ENCODE results near the gene TRIM38. TPM values are rescaled to one million over a fixed set of nuclear protein-coding genes. Genes with fewer than 3 reads are reported as not detected.
A peak's percentile ranks its signal among the peaks of the same experiment; 100 is the strongest.

TRIM38 gene
- total and polyA plus RNA-seq, 2 of the 13 experiments (the other 11 are each of a cell fraction or from before 2014, with no cell fraction given) = 2.5 to 3.1 TPM

- TF ChIP-seq FOSL2 (CRISPR knock-in tag; IDR thresholded peaks at IDR 0.05) (peak; percentile 38; the same call in 1 of the 2 replicates), HNF4G (IDR thresholded peaks at IDR 0.05; ENCODE audit: borderline replicate concordance, low read depth, low read length) (no peak), HNF4G (CRISPR knock-in tag; IDR thresholded peaks at IDR 0.05; ENCODE audit: borderline replicate concordance, low read depth) (no peak)
- TF ChIP-seq, protein P1, sequence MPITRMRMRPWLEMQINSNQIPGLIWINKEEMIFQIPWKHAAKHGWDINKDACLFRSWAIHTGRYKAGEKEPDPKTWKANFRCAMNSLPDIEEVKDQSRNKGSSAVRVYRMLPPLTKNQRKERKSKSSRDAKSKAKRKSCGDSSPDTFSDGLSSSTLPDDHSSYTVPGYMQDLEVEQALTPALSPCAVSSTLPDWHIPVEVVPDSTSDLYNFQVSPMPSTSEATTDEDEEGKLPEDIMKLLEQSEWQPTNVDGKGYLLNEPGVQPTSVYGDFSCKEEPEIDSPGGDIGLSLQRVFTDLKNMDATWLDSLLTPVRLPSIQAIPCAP (CRISPR knock-in tag; IDR thresholded peaks at IDR 0.05; ENCODE audit: low read depth) = no peak
These were observed 58.4 kb downstream of the TRIM38 start (continued) for GRCh38 chr6:26021001-26021349.

DNA sequence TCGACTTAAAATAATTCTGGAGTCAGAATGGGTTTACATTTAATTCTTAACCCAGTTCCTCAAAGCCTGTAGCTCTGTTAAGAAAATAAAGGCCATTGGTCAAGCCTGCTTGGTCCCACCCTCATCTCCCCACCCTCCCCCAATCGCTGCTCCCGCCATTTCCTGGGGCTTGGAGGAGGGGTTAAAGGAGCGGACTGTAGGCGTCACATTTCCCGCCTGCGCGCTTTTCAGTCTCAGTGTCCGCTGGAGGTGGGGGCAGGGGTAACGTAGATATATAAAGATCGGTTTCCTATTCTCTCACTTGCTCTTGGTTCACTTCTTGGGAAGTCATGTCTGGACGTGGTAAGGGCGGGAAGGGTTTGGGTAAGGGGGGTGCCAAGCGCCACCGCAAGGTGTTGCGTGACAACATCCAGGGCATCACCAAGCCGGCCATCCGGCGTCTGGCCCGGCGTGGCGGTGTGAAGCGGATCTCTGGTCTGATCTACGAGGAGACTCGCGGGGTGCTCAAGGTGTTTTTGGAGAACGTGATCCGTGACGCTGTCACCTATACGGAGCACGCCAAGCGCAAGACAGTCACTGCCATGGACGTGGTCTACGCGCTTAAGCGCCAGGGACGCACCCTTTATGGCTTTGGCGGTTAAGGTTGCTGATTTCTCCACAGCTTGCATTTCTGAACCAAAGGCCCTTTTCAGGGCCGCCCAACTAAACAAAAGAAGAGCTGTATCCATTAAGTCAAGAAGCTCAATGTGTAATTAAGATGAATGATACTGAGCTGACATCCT is 58.9 kb downstream of the TRIM38 start:
- ATAC-seq (peak; percentile 78), FAIRE-seq (peak; percentile 21), DNase-seq (ENCODE audit: low spot score) (peak; percentile 79)
- in situ Hi-C loops (cut with HindIII; ENCODE audit: extremely low pct_ligation_motif_present, low pct_unique_long_range_greater_than_20kb) = no loop called here
- Histone ChIP-seq H3K4me3 (replicated peaks in 1 of 3; ENCODE audit: insufficient read depth in 1 of 3, low read depth in 2 of 3, low read length in 3 of 3) (peak overlapping the region; percentile 53 to 76 (median 60)), H3K4me1 (ENCODE audit: insufficient read depth, low read length) (peaks cover 50% of the 10 kb centered on the region), H3K27me3 (ENCODE audit: control insufficient read depth in 1 of 2, insufficient read depth in 2 of 2, low read length in 2 of 2) (no peaks in the 10 kb centered on the region; a peak in 2 of 5 replicates), H3K27ac (ENCODE audit: extremely low read length, insufficient read depth, low read length) (peak overlapping the region; percentile 81), H3K4me2 (ENCODE audit: low read depth, low read length) (peak overlapping the region; percentile 99), H4K20me1 (ENCODE audit: insufficient read depth, low read length) (no peaks in the 10 kb centered on the region), H3K79me2 (ENCODE audit: insufficient read depth, low read length) (no peaks in the 10 kb centered on the region), H3K9me3 (ENCODE audit: low read length) (no peaks in the 10 kb centered on the region), H2AFZ (ENCODE audit: low read length) (peak overlapping the region; percentile 58), H3K36me3 (replicated peaks in 1 of 2; ENCODE audit: control insufficient read depth in 1 of 2, insufficient read depth in 2 of 2, low read length in 2 of 2) (no peaks in the 10 kb centered on the region), H3K9ac (ENCODE audit: insufficient read depth, low read depth, low read length) (peak overlapping the region; percentile 69)
- CTCF ChIA-PET (ENCODE audit: low intra/inter-chr PET ratio, low total read pairs) = no interaction called here
- intact Hi-C loops (cut with micrococcal nuclease; ENCODE audit: unreplicated experiment) = loop anchor here (1.0 to 10.0 kb wide), 2 partner anchors 9 to 513 kb away; partner anchors contain the start of gene HMGN4
- POLR2A ChIA-PET = interaction anchor here (0.5 to 4.6 kb wide), 15 partner anchors 10 to 1789 kb away, joined by 3 to 44 read pairs (median 4); a partner anchor contains a TSS
- TSS peak; percentile 99 for BruUV-seq (replicated peaks)
- 13% methylated on average over 29 of the region's 39 CpGs for WGBS (ENCODE audit: low lambda C conversion rate)
- TF ChIP-seq FOXO4 (CRISPR knock-in tag; conservative IDR thresholded peaks at IDR 0.05) = peak; percentile 97; the same call in 1 of the 2 replicates
- no peak for TF ChIP-seq ZMYM2 (CRISPR knock-in tag; IDR thresholded peaks at IDR 0.05)
- TF ChIP-seq, protein P2, sequence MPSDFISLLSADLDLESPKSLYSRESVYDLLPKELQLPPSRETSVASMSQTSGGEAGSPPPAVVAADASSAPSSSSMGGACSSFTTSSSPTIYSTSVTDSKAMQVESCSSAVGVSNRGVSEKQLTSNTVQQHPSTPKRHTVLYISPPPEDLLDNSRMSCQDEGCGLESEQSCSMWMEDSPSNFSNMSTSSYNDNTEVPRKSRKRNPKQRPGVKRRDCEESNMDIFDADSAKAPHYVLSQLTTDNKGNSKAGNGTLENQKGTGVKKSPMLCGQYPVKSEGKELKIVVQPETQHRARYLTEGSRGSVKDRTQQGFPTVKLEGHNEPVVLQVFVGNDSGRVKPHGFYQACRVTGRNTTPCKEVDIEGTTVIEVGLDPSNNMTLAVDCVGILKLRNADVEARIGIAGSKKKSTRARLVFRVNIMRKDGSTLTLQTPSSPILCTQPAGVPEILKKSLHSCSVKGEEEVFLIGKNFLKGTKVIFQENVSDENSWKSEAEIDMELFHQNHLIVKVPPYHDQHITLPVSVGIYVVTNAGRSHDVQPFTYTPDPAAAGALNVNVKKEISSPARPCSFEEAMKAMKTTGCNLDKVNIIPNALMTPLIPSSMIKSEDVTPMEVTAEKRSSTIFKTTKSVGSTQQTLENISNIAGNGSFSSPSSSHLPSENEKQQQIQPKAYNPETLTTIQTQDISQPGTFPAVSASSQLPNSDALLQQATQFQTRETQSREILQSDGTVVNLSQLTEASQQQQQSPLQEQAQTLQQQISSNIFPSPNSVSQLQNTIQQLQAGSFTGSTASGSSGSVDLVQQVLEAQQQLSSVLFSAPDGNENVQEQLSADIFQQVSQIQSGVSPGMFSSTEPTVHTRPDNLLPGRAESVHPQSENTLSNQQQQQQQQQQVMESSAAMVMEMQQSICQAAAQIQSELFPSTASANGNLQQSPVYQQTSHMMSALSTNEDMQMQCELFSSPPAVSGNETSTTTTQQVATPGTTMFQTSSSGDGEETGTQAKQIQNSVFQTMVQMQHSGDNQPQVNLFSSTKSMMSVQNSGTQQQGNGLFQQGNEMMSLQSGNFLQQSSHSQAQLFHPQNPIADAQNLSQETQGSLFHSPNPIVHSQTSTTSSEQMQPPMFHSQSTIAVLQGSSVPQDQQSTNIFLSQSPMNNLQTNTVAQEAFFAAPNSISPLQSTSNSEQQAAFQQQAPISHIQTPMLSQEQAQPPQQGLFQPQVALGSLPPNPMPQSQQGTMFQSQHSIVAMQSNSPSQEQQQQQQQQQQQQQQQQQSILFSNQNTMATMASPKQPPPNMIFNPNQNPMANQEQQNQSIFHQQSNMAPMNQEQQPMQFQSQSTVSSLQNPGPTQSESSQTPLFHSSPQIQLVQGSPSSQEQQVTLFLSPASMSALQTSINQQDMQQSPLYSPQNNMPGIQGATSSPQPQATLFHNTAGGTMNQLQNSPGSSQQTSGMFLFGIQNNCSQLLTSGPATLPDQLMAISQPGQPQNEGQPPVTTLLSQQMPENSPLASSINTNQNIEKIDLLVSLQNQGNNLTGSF (CRISPR knock-in tag; IDR thresholded peaks at IDR 0.05) = no peak
- TF ChIP-seq RNF2 (conservative IDR thresholded peaks at IDR 0.05; ENCODE audit: low read depth) = no peak
- peak; percentile 56; the same call in 1 of the 2 replicates for TF ChIP-seq PHF8 (CRISPR knock-in tag; IDR thresholded peaks at IDR 0.05)
- TF ChIP-seq, protein P3, sequence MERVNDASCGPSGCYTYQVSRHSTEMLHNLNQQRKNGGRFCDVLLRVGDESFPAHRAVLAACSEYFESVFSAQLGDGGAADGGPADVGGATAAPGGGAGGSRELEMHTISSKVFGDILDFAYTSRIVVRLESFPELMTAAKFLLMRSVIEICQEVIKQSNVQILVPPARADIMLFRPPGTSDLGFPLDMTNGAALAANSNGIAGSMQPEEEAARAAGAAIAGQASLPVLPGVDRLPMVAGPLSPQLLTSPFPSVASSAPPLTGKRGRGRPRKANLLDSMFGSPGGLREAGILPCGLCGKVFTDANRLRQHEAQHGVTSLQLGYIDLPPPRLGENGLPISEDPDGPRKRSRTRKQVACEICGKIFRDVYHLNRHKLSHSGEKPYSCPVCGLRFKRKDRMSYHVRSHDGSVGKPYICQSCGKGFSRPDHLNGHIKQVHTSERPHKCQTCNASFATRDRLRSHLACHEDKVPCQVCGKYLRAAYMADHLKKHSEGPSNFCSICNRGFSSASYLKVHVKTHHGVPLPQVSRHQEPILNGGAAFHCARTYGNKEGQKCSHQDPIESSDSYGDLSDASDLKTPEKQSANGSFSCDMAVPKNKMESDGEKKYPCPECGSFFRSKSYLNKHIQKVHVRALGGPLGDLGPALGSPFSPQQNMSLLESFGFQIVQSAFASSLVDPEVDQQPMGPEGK (CRISPR knock-in tag; IDR thresholded peaks at IDR 0.05) = 0 out of 2 replicates have a peak, but pooled peaks have one; percentile 11
- TF ChIP-seq MXI1 (IDR thresholded peaks at IDR 0.05; ENCODE audit: borderline replicate concordance, low read depth, low read length) = no peak
